Activated naive CD4-positive, alpha-beta T cell treated with anti-CD3 and anti-CD28 coated beads, Interleukin-2, amount 10 ng/mL, durations not matched to agents 7 days and 5 days (primary cell): Measurements from ENCODE around the gene CTIF.

Experiments used
- CTCF ChIA-PET: fragments of 350-600 bp; sonication (Branson Sonifier 250); formaldehyde crosslinking; loops from one replicate; lab custom pipeline; 2021; ENCODE audit warnings: antibody characterized with exemption; lab: Charles Lee
- DNase-seq: peaks from one replicate; pipeline ENCODE4 v3.0.0-alpha.2; 2020
- H3K27ac Mint-ChIP-seq: one replicate; pipeline ENCODE4 v1.8.0; 2021; ENCODE audit warnings: mild to moderate bottlenecking, moderate library complexity, mixed read lengths
- H3K27me3 Mint-ChIP-seq: one replicate; pipeline ENCODE4 v1.8.0; 2021; ENCODE audit warnings: mild to moderate bottlenecking, mixed read lengths
- H3K36me3 Mint-ChIP-seq: one replicate; pipeline ENCODE4 v1.8.0; 2021; ENCODE audit warnings: mixed read lengths
- H3K4me1 Mint-ChIP-seq: one replicate; pipeline ENCODE4 v1.8.0; 2021; ENCODE audit warnings: mixed read lengths
- H3K4me3 Mint-ChIP-seq: one replicate; pipeline ENCODE4 v1.8.0; 2021; ENCODE audit warnings: mild to moderate bottlenecking, moderate library complexity, mixed read lengths
- H3K9me3 Mint-ChIP-seq: one replicate; pipeline ENCODE4 v1.8.0; 2021; ENCODE audit warnings: mixed read lengths

The CTIF gene

DNA sequence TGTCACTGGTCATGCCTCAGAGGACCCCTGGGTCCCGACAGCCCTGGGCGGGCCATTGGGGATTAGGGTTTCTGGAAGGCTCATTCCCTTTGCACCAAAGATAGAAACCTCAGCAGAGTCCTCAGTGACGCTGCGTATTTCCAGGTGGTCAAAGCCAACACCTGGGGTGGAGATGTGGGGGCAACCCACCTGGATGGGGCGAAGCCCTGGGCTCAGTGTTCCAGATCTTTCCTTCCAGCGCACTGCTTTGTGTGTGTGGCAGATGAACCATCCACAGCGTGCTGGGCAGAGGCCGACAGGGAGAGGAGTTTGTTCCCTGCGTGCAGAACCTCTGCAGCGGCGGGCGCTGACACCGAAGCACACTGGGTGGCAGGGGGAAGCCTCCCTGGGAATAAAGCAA is 143.9 kb downstream of the CTIF start:
- Mint-ChIP-seq H3K9me3 (no peaks in the 10 kb centered on the region), H3K4me1 (peaks cover 5% of the 10 kb centered on the region), H3K4me3 (no peak overlapping the region), H3K36me3 (no peaks in the 10 kb centered on the region), H3K27ac (no peak overlapping the region), H3K27me3 (peaks cover 12% of the 10 kb centered on the region)
- no peak for DNase-seq
- CTCF ChIA-PET: no interaction called here

DNA sequence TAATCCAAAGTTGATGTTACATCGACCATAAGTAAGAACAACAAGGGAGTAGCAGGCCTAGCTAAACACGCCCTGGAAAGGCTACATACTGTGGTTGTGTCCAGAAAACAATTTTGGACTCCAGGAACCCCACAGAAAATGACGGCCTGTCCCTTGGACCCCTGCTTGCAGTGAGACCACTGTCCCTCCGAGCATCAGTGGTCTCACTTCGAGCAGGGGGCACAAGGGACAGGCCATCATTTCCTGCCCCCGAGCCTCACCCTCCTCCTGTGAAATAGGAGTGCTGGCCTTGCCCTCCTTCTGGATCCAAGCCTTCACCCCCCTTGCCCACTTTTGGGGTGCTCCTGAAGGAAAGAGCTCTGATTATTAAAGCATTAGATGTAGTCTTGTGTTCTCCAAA is 144.4 kb downstream of the CTIF start:
- H3K4me1 Mint-ChIP-seq: peaks cover 5% of the 10 kb centered on the region
- H3K27ac Mint-ChIP-seq: no peak overlapping the region
- CTCF ChIA-PET: no interaction called here
- H3K4me3 Mint-ChIP-seq: no peak overlapping the region
- H3K9me3 Mint-ChIP-seq: no peaks in the 10 kb centered on the region
- H3K27me3 Mint-ChIP-seq: peaks cover 16% of the 10 kb centered on the region
- DNase-seq: no peak
- H3K36me3 Mint-ChIP-seq: no peaks in the 10 kb centered on the region

DNA sequence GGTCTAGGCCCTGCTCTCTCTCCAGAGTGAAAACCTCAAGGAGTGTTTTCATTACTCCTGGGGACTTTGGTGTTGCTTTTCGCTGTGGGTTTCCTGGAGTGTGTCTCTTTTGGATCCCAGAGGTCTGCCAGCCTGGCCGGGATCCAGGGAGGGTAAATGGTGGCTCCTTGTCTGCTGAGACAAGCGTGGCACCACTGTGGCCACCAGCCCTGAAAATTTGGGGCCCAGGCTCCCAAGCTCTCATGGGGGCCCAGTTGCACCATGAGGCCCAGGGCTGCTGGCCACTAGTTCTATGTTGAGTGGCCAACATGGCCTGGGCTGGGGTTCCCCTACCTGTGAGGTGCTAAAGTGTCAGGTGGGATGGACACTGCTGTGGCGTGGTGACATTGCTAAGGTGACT is 144.8 kb downstream of the CTIF start:
- Mint-ChIP-seq H3K4me1 (peaks cover 4% of the 10 kb centered on the region), H3K9me3 (no peaks in the 10 kb centered on the region), H3K36me3 (no peaks in the 10 kb centered on the region), H3K4me3 (no peak overlapping the region), H3K27ac (no peak overlapping the region), H3K27me3 (peaks cover 19% of the 10 kb centered on the region)
- CTCF ChIA-PET: no interaction called here
- DNase-seq: no peak

DNA sequence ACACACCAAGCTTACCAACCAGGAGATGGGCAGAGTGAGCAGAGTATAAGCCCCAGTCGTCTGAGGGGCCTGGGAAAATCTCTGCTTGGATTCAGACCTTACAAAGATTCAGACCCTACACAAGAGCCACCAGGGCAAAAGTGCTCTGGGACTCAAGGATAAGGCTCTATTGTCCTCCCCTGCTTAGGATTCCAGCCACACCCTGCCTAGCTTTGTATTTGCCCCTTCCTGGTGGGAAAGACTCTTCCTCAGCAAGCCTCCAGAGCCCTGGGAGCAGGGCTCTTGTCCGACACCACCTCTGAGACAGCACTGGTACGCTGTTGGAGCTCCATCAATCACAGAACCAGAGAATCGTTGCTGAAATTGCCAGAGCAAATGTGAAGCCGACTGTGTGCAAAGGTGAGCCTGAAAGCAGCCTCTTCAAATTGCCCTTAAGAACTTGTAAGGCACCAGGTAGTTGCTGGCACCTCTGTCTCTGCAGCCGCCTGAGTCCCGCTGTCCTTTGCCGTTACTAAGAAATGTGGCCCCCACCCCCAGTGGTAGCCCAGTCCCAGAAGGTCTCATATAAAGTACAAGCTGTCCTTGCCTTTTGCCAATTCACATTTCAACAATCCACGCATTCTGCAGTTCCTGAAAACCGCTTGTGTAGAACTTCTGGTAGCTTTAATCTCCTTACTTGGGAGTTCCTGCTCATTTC is 148.7 kb downstream of the CTIF start:
- DNase-seq: no peak
- CTCF ChIA-PET: interaction anchor here (0.9 kb wide), 1 partner anchor 10 kb away, joined by 3 read pairs; no protein-coding TSS in a partner anchor
- Mint-ChIP-seq H3K27me3 (peaks cover 33% of the 10 kb centered on the region), H3K27ac (no peak overlapping the region), H3K36me3 (no peaks in the 10 kb centered on the region), H3K4me1 (no peaks in the 10 kb centered on the region), H3K9me3 (no peaks in the 10 kb centered on the region), H3K4me3 (no peak overlapping the region)

DNA sequence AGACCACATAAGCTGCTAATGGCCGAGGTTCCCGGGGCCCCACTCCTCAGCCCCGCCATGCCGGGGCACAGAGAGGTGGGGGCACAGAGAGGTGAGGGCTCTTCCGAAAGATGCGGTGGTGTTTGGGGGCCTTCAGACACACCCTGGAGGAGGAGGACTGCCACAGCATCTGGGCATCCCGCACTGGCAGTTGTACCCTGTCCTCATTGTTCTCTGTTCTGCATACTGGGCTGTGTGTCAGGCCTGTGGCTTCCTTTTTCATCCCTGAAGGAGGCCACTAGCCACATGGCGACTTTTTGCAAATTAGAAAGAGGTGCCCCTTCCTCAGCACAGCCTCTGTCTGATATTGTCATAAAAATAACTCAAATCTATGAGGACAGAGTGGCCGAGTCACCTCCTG is 150.1 kb downstream of the CTIF start:
- no peaks in the 10 kb centered on the region for H3K9me3 Mint-ChIP-seq
- H3K27me3 Mint-ChIP-seq: peaks cover 34% of the 10 kb centered on the region
- no peak overlapping the region for H3K4me3 Mint-ChIP-seq
- DNase-seq: no peak
- no peak overlapping the region for H3K27ac Mint-ChIP-seq
- CTCF ChIA-PET: interaction anchor here (0.9 kb wide), 1 partner anchor 13 kb away, joined by 4 read pairs; no protein-coding TSS in a partner anchor
- H3K4me1 Mint-ChIP-seq: no peaks in the 10 kb centered on the region
- H3K36me3 Mint-ChIP-seq: no peaks in the 10 kb centered on the region

DNA sequence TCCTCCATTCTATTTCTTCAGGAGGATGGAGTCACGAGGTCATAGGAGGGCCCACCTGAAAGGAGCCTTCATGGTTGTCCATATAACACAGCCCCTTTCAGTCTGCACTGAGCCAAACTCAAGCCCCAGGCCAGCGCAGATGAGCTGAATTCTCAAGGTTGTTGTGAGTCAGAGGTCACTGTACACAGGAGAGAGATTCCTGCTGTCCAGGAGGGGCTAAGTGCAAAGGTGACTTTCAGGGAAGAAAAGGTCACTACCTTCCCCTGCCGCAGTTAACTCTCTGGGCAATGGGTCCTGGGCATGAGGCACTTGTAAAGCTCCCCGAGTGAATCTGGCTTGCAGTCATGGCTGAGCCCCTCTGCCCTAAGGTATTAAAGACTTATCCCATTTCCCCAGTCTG is 150.7 kb downstream of the CTIF start:
- Mint-ChIP-seq H3K27ac (no peak overlapping the region), H3K9me3 (no peaks in the 10 kb centered on the region), H3K4me1 (no peaks in the 10 kb centered on the region), H3K36me3 (no peaks in the 10 kb centered on the region), H3K4me3 (no peak overlapping the region), H3K27me3 (peaks cover 37% of the 10 kb centered on the region)
- DNase-seq: no peak
- CTCF ChIA-PET: interaction anchor here (0.7 to 1.3 kb wide), 3 partner anchors 14 to 343 kb away, joined by 3 to 5 read pairs (median 4); no protein-coding TSS in a partner anchor

DNA sequence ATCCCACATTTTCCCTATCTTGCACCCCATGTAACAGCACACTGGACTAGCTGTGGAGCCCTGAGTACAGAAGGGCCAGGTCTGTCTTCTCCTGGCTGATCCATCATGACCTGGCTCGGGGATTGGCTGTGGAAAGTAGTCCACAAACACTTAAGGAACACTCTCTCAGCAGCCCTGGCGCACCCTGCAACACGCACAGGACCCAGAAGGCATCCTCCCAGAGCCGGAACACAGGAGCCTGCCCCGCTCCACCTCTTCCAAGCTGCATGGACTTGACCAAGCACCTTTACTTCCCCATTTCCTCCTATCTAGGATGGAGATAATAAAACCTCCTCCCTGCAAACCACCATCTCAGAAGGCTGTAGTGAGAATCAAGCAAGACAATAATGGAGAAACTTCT is 151.7 kb downstream of the CTIF start:
- no peak overlapping the region for H3K4me3 Mint-ChIP-seq
- DNase-seq: no peak

DNA sequence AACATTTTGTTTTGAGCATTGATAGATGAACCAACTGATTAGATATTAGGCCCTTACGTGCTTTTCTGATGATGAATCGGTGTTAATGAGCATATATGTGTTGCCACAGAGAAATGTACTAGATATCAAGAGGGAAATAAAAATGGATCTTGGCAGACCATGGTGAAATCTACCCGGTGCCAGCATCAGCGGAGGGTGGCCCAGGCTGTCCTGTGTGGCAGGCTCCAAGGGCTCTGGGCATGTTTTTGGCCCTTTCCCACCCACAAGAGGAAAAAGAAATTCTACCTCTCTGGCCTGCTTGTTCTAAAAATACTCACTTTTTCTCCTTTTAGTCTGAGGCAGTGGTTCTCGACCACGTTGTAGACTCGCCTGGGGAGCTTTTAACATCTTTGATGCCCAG is 154.2 kb downstream of the CTIF start:
- Mint-ChIP-seq H3K27me3 (peaks cover 28% of the 10 kb centered on the region), H3K36me3 (no peaks in the 10 kb centered on the region), H3K9me3 (no peaks in the 10 kb centered on the region), H3K4me1 (no peaks in the 10 kb centered on the region), H3K27ac (no peak overlapping the region), H3K4me3 (no peak overlapping the region)
- CTCF ChIA-PET: no interaction called here
- DNase-seq: no peak

More for the DNA sequence above, 151.7 kb downstream of the CTIF start:
- H3K36me3 Mint-ChIP-seq: no peaks in the 10 kb centered on the region
- CTCF ChIA-PET: interaction anchor here (1.3 to 1.6 kb wide), 2 partner anchors 15 to 17 kb away, joined by 4 to 5 read pairs; no protein-coding TSS in a partner anchor
- H3K27me3 Mint-ChIP-seq: peaks cover 37% of the 10 kb centered on the region
- H3K4me1 Mint-ChIP-seq: no peaks in the 10 kb centered on the region
- H3K27ac Mint-ChIP-seq: no peak overlapping the region
- no peaks in the 10 kb centered on the region for H3K9me3 Mint-ChIP-seq

DNA sequence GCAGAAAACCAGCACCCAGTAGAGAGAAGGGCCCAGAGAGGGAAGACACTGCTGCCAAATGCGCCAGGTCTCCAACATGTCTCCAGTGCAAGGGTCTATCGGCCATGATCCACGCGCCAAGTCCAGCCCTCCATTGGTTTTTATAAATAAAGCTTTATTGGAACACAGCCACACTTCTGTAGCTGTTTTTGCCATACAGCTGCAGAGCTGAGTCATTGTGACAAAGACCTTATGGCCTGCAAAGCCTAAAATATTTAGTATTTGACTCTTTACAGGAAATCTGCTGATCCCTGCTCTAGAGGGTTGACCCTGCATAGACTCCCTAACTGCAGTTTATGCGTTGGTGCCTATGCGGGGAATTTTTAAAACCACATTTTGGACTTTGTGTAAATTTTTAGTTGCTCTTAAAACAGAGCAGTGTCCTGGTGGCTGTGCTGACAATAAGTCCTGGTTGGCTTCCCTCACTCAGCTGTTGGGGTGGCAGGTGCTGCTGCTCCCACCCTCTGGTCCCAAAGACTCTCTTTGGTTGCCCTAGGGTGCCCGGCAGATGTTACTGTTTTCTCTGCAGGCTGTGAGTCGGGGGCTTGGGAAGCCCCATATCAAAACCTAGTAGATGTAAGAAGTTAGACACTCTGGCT is 154.9 kb downstream of the CTIF start:
- peaks cover 24% of the 10 kb centered on the region for H3K27me3 Mint-ChIP-seq
- no peaks in the 10 kb centered on the region for H3K9me3 Mint-ChIP-seq
- peaks cover 3% of the 10 kb centered on the region for H3K4me1 Mint-ChIP-seq
- no peak overlapping the region for H3K4me3 Mint-ChIP-seq
- no peak for DNase-seq
- CTCF ChIA-PET: no interaction called here
- H3K27ac Mint-ChIP-seq: no peak overlapping the region
- no peaks in the 10 kb centered on the region for H3K36me3 Mint-ChIP-seq

DNA sequence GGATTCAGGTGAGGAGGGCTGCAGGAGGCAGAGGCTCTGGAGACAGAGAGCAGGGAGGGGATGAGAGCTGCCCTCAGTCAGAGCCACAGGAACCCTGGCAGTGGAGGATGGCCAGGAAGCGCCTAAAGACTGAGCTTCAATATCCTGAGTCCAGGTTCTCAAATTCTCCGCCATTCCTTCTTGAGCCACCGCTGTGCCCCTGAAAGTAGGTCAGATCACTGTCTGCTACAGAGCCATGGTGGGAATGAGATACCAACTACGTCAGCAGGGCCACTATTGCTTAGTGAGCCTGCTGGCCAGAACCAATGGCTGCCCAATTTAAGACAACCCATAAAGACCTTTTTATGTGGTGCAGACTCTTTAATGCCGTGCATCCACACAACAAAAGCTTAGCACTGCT is 155.5 kb downstream of the CTIF start:
- CTCF ChIA-PET: no interaction called here
- H3K27me3 Mint-ChIP-seq: peaks cover 24% of the 10 kb centered on the region
- no peak overlapping the region for H3K27ac Mint-ChIP-seq
- no peak overlapping the region for H3K4me3 Mint-ChIP-seq
- no peak for DNase-seq
- H3K9me3 Mint-ChIP-seq: no peaks in the 10 kb centered on the region
- peaks cover 6% of the 10 kb centered on the region for H3K4me1 Mint-ChIP-seq
- H3K36me3 Mint-ChIP-seq: no peaks in the 10 kb centered on the region

DNA sequence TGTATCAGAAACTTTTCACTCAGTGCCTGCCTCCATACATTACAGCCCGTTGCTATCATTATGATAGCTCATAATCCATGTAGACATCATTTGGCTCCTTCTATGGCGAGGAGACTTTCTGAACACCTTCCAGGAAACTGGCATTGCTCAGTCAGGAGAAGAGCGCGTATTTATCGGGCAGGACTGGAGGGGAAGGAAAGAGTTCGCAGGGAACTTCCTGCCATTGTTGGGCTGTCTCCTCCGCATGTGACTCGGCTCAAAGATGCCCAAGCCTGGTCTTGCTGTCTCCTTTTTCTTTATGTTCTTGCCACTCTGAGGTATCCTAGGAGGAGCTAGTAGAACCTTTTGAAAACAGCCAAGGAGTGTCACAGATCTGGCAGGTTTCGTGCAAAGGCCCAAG is 156.8 kb downstream of the CTIF start:
- Mint-ChIP-seq H3K27ac (no peak overlapping the region), H3K4me1 (peaks cover 6% of the 10 kb centered on the region), H3K27me3 (peaks cover 20% of the 10 kb centered on the region), H3K4me3 (no peak overlapping the region), H3K9me3 (no peaks in the 10 kb centered on the region), H3K36me3 (no peaks in the 10 kb centered on the region)
- DNase-seq: no peak
- CTCF ChIA-PET: no interaction called here

DNA sequence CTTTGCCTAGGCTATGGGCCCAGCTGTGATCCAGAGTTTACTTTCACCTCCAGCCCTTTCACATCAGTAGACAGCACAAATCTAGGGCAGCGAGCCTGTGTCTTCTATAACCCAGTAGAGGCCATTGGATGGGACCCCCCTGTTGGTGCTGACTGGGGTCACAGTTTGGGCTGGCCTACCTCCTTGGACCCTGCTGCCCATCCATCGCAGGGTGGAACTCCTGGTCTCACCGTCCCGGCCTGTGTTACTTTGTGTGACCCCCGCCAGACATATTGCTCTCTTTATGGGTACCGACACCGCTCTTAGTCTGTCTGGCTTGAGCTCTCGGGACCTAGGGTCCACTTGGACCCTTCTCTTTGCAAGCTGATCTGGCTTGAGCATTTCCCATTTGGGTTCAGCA is 157.4 kb downstream of the CTIF start:
- no peak for DNase-seq
- CTCF ChIA-PET: no interaction called here
- Mint-ChIP-seq H3K4me3 (no peak overlapping the region), H3K27ac (no peak overlapping the region), H3K27me3 (peaks cover 16% of the 10 kb centered on the region), H3K4me1 (peaks cover 6% of the 10 kb centered on the region), H3K36me3 (no peaks in the 10 kb centered on the region), H3K9me3 (no peaks in the 10 kb centered on the region)

DNA sequence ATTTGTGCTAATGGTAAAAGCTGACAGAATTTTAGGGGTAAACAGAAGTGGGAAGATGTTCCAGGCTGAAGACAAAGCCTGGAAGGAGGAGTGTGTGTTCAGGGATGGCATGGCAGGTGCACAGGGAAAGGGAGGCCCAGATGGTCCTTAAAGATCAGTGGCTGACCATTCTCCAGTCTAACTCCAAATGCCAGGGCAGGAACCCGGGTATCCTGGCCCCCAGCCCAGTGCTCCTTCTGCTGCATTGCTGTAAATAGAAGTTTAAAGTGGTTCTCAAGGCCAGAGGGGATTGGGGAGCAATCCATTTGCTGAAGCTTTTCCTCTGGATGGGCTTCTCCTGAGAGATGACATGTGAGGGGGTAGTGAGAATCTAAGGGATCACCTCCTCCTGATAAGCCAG is 158.6 kb downstream of the CTIF start:
- no peak overlapping the region for H3K4me3 Mint-ChIP-seq
- CTCF ChIA-PET: interaction anchor here (1.0 kb wide), 1 partner anchor 10 kb away, joined by 3 read pairs; no protein-coding TSS in a partner anchor
- peaks cover 17% of the 10 kb centered on the region for H3K4me1 Mint-ChIP-seq
- no peaks in the 10 kb centered on the region for H3K9me3 Mint-ChIP-seq
- H3K27me3 Mint-ChIP-seq: peaks cover 10% of the 10 kb centered on the region
- DNase-seq: no peak
- no peaks in the 10 kb centered on the region for H3K36me3 Mint-ChIP-seq
- H3K27ac Mint-ChIP-seq: no peak overlapping the region

DNA sequence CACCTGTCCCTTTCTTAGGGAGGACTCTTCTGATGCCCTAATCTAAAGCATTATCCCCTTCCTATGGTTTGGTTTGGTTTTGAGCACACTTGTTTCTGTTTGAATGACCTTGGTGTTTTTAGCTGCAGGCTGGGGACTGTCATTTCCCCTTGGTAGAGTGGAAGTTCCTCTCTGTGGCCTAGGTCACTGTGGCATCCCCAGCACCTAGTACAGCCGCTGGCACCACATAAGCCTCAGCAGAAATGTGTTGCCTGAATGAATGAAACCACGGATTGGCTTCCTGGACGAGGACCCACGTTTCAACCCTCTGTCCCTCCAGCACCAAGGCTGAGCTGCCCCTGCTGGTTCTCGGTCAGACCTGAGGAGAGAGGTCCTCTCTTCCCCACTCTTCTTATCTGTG is 159.9 kb downstream of the CTIF start:
- no peaks in the 10 kb centered on the region for H3K36me3 Mint-ChIP-seq
- DNase-seq: no peak
- H3K27ac Mint-ChIP-seq: no peak overlapping the region
- no peak overlapping the region for H3K4me3 Mint-ChIP-seq
- H3K27me3 Mint-ChIP-seq: peaks cover 10% of the 10 kb centered on the region
- CTCF ChIA-PET: no interaction called here
- H3K9me3 Mint-ChIP-seq: no peaks in the 10 kb centered on the region
- H3K4me1 Mint-ChIP-seq: peaks cover 29% of the 10 kb centered on the region

DNA sequence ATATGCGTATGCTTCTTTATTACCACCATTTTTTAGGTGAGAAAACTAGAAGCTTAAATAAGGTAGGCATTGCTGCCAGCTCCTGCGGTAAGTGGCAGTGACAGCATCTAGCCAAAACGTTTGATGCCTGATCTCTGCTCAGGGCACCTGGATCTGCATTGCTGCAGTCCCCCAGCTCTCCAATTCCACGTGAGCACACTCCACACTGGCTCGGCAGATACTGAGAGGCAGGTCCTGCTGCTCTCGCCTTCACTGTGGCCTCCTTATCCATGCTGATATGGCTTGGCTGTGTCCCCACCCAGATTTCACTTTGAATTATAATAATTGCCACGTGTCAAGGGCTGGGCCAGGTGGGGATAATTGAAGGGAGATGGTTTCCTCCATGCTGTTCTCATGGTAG is 160.9 kb downstream of the CTIF start:
- Mint-ChIP-seq H3K9me3 (no peaks in the 10 kb centered on the region), H3K4me3 (no peak overlapping the region), H3K27me3 (peaks cover 5% of the 10 kb centered on the region), H3K36me3 (no peaks in the 10 kb centered on the region), H3K4me1 (peaks cover 34% of the 10 kb centered on the region), H3K27ac (no peak overlapping the region)
- CTCF ChIA-PET: interaction anchor here (1.6 kb wide), 1 partner anchor 12 kb away, joined by 3 read pairs; no protein-coding TSS in a partner anchor
- DNase-seq: no peak
